Type B pancreatic cell (in vitro differentiated cells): ENCODE data around the gene NOD2. TPM values are rescaled to one million over a fixed set of nuclear protein-coding genes. Genes with fewer than 3 reads are reported as not detected.
A peak's percentile ranks its signal among the peaks of the same experiment; 100 is the strongest.

Experiments
- DNase-seq: peaks from one replicate; pipeline ENCODE4 v3.0.0; 2021; ENCODE audit warnings: mixed read lengths; ENCODE audit not compliant: unreplicated experiment; ENCODE audit errors: extremely low spot score
- H3K27ac Mint-ChIP-seq: 2 replicates; pipeline ENCODE4 v1.8.0; 2021; ENCODE audit warnings: mild to moderate bottlenecking, mixed read lengths
- H3K27me3 Mint-ChIP-seq: 2 replicates; pipeline ENCODE4 v1.8.0; 2021; ENCODE audit warnings: mixed read lengths
- H3K36me3 Mint-ChIP-seq: 2 replicates; pipeline ENCODE4 v1.8.0; 2021; ENCODE audit warnings: mixed read lengths
- H3K4me1 Mint-ChIP-seq: one replicate; pipeline ENCODE4 v1.8.0; 2021; ENCODE audit warnings: mixed read lengths; ENCODE audit not compliant: unreplicated experiment
- H3K4me3 Mint-ChIP-seq: 2 replicates; pipeline ENCODE4 v1.8.0; 2021; ENCODE audit warnings: mild to moderate bottlenecking, mixed read lengths
- H3K9me3 Mint-ChIP-seq: 2 replicates; pipeline ENCODE4 v1.8.0; 2021; ENCODE audit warnings: mixed read lengths
- CTCF ChIP-seq: fragments of 200-600 bp; sonication (generic); conservative IDR thresholded peaks from 2 replicates; pipeline ENCODE4 v1.5.0; 2021; ENCODE audit warnings: antibody characterized with exemption, mild to moderate bottlenecking
- total RNA-seq: library from RNA; stranded (reverse); gene quantifications from 2 replicates; pipeline ENCODE4 v1.2.1, GENCODE V29; 2021; ENCODE audit warnings: low replicate concordance

The NOD2 gene
- total RNA-seq, 1 donor from 2014 or later, result 0.31 TPM

- H3K27ac Mint-ChIP-seq, result no peak overlapping the region
- H3K36me3 Mint-ChIP-seq, result no peaks in the 10 kb centered on the region
- TF ChIP-seq CTCF, result no peak
- DNase-seq, result no peak
- no peaks in the 10 kb centered on the region for H3K9me3 Mint-ChIP-seq
- peaks cover 4% of the 10 kb centered on the region for H3K4me1 Mint-ChIP-seq
- no peaks in the 10 kb centered on the region for H3K27me3 Mint-ChIP-seq
- H3K4me3 Mint-ChIP-seq, result no peak overlapping the region
These were observed 33.6 kb upstream of the NOD2 start for GRCh38 chr16:50659806-50660205.

- H3K27ac Mint-ChIP-seq, result no peak overlapping the region
- H3K36me3 Mint-ChIP-seq, result no peaks in the 10 kb centered on the region
- H3K9me3 Mint-ChIP-seq, result no peaks in the 10 kb centered on the region
- peaks cover 9% of the 10 kb centered on the region for H3K4me1 Mint-ChIP-seq
- TF ChIP-seq CTCF, result no peak
- DNase-seq, result no peak
- no peak overlapping the region for H3K4me3 Mint-ChIP-seq
- no peaks in the 10 kb centered on the region for H3K27me3 Mint-ChIP-seq
These were observed 31.0 kb upstream of the NOD2 start for GRCh38 chr16:50662306-50662940.

GRCh38 chr16:50664270-50664669 lies 29.1 kb upstream of the NOD2 start:
- no peak for TF ChIP-seq CTCF
- DNase-seq, result no peak
- Mint-ChIP-seq H3K27ac (no peak overlapping the region), H3K4me1 (peaks cover 22% of the 10 kb centered on the region), H3K9me3 (no peaks in the 10 kb centered on the region), H3K36me3 (no peaks in the 10 kb centered on the region), H3K27me3 (no peaks in the 10 kb centered on the region), H3K4me3 (no peak overlapping the region)

- Mint-ChIP-seq H3K36me3 (no peaks in the 10 kb centered on the region), H3K27me3 (no peaks in the 10 kb centered on the region), H3K9me3 (no peaks in the 10 kb centered on the region), H3K4me1 (peaks cover 22% of the 10 kb centered on the region), H3K27ac (no peak overlapping the region), H3K4me3 (peak overlapping the region; percentile 74)
- TF ChIP-seq CTCF, result peak; percentile 95
- peak; percentile 93 for DNase-seq
These were observed 28.1 kb upstream of the NOD2 start for GRCh38 chr16:50665128-50665878.

- no peak for DNase-seq
- Mint-ChIP-seq H3K27me3 (no peaks in the 10 kb centered on the region), H3K4me1 (peaks cover 22% of the 10 kb centered on the region), H3K36me3 (peaks cover 6% of the 10 kb centered on the region), H3K4me3 (no peak overlapping the region), H3K27ac (peak overlapping the region; percentile 54), H3K9me3 (peaks cover 7% of the 10 kb centered on the region)
- TF ChIP-seq CTCF, result no peak
These were observed 26.5 kb upstream of the NOD2 start for GRCh38 chr16:50666658-50667496.
